Hepatocyte (in vitro differentiated cells): ENCODE data around the gene CAPN12. TPM values are rescaled to one million over a fixed set of nuclear protein-coding genes. Genes with fewer than 3 reads are reported as not detected.
"Not testable (repeated sequence)": the region's sequence is repeated elsewhere in the genome, so short reads cannot be mapped to it uniquely, and the experiment has no call there.

Source experiments
- DNase-seq: peaks from one replicate; pipeline ENCODE4 v3.0.0-alpha.2; 2016; ENCODE audit warnings: low spot score
- H2AFZ ChIP-seq: fragments of 200-600 bp; sonication (generic); 2 replicates; pipeline ENCODE4 v1.6.0; 2016; ENCODE audit warnings: antibody characterized with exemption, mild to moderate bottlenecking
- H3K27ac ChIP-seq: fragments of 200-600 bp; sonication (generic); 2 replicates; pipeline ENCODE4 v1.5.1; 2016; ENCODE audit warnings: mild to moderate bottlenecking
- H3K27me3 ChIP-seq: fragments of 200-600 bp; sonication (generic); 2 replicates; pipeline ENCODE4 v1.6.1; 2016
- H3K36me3 ChIP-seq: fragments of 200-600 bp; sonication (generic); replicated peaks from 2 replicates; pipeline ENCODE4 v1.5.1; 2016; ENCODE audit warnings: low read depth; ENCODE audit not compliant: insufficient read depth
- H3K4me1 ChIP-seq: fragments of 200-600 bp; sonication (generic); 2 replicates; pipeline ENCODE4 v1.5.1; 2016; ENCODE audit warnings: mild to moderate bottlenecking, moderate library complexity; ENCODE audit not compliant: insufficient read depth
- H3K4me2 ChIP-seq: fragments of 200-600 bp; sonication (generic); 2 replicates; pipeline ENCODE4 v1.6.0; 2016
- H3K4me3 ChIP-seq: fragments of 200-600 bp; sonication (generic); 2 replicates; pipeline ENCODE4 v1.5.1; 2016; ENCODE audit warnings: mild to moderate bottlenecking
- H3K79me2 ChIP-seq: fragments of 200-600 bp; sonication (generic); 2 replicates; pipeline ENCODE4 v1.6.0; 2017; ENCODE audit warnings: mild to moderate bottlenecking
- H3K9me2 ChIP-seq: fragments of 200-600 bp; sonication (generic); replicated peaks from 2 replicates; pipeline ENCODE4 v1.6.0; 2017; ENCODE audit warnings: mild to moderate bottlenecking; ENCODE audit not compliant: insufficient read depth
- H3K9me3 ChIP-seq: fragments of 200-600 bp; sonication (generic); 2 replicates; pipeline ENCODE4 v1.5.1; 2016; ENCODE audit warnings: low read depth, mild to moderate bottlenecking
- H4K20me1 ChIP-seq: fragments of 200-600 bp; sonication (generic); 2 replicates; pipeline ENCODE4 v1.6.0; 2016; ENCODE audit warnings: mild to moderate bottlenecking; ENCODE audit not compliant: insufficient read depth, poor library complexity, severe bottlenecking
- EZH2 ChIP-seq: fragments of 200-600 bp; sonication (generic); IDR thresholded peaks from 2 replicates; pipeline ENCODE4 v1.6.1; 2016; ENCODE audit warnings: antibody characterized with exemption, mild to moderate bottlenecking, borderline replicate concordance
- EZH2phosphoT487 ChIP-seq: fragments of 200-600 bp; sonication (generic); IDR thresholded peaks from one replicate; pipeline ENCODE4 v1.6.1; 2018; ENCODE audit warnings: antibody characterized with exemption, mild to moderate bottlenecking, low read depth, moderate library complexity; ENCODE audit not compliant: unreplicated experiment, severe bottlenecking
- WGBS: methylation state at CpG from one replicate; pipeline ENCODE4 v1.1.6; 2016; ENCODE audit warnings: low lambda C conversion rate; ENCODE audit errors: missing lambda C conversion rate; 5-methylcytosine and 5-hydroxymethylcytosine counted together
- polyA plus RNA-seq: library from polyadenylated mRNA; unstranded; fragments of >200 nt; fragmentation: Nextera tagmentation; extraction: Ambion mirVana; gene quantifications from 2 replicates; pipeline ENCODE4 v1.2.1, GENCODE V29; 2016
- total RNA-seq: library from RNA; depleted of rRNA; stranded (reverse); fragments of >200 nt; gene quantifications from 2 replicates; pipeline ENCODE4 v1.2.3, GENCODE V29; 2014
- TF ChIP-seq, protein P1 (sequence below): fragments of 200-600 bp; sonication (generic); IDR thresholded peaks from 2 replicates; pipeline ENCODE4 v1.5.1; 2016; ENCODE audit warnings: antibody characterized with exemption, mild to moderate bottlenecking; ENCODE audit not compliant: poor library complexity

CAPN12 gene
- total and polyA plus RNA-seq, 2 experiments from 2014 or later = 24.3 to 26.6 TPM

DNA sequence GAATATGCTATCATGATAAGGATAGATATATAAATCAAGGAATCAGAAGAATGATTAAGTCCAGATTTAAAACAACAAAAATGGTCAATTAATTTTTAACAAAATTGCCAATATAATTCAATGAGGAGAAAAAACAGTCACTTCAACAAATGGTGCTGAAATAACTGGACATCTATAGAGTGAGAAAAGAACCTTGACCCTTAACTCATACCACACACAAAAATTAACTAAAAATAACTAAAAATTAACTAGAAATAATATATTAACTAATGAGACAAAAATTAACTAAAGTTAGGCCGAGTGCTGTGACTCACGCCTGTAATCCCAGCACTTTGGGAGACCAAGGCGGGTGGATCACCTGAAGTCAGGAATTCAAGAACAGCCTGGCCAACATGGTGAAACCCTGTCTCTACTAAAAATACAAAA is 19.5 kb upstream of the CAPN12 start:
- Histone ChIP-seq H3K36me3 (no peaks in the 10 kb centered on the region), H4K20me1 (no peaks in the 10 kb centered on the region), H2AFZ (no peak overlapping the region), H3K27me3 (no peaks in the 10 kb centered on the region), H3K27ac (peak overlapping the region; percentile 95), H3K4me3 (no peak overlapping the region), H3K9me2 (no peaks in the 10 kb centered on the region), H3K79me2 (peaks cover 2% of the 10 kb centered on the region), H3K4me1 (peaks cover 12% of the 10 kb centered on the region), H3K9me3 (no peaks in the 10 kb centered on the region), H3K4me2 (no peak overlapping the region)
- WGBS = 58% methylated on average over 3 of the region's 3 CpGs
- no peak for TF ChIP-seq EZH2
- TF ChIP-seq, protein P1, sequence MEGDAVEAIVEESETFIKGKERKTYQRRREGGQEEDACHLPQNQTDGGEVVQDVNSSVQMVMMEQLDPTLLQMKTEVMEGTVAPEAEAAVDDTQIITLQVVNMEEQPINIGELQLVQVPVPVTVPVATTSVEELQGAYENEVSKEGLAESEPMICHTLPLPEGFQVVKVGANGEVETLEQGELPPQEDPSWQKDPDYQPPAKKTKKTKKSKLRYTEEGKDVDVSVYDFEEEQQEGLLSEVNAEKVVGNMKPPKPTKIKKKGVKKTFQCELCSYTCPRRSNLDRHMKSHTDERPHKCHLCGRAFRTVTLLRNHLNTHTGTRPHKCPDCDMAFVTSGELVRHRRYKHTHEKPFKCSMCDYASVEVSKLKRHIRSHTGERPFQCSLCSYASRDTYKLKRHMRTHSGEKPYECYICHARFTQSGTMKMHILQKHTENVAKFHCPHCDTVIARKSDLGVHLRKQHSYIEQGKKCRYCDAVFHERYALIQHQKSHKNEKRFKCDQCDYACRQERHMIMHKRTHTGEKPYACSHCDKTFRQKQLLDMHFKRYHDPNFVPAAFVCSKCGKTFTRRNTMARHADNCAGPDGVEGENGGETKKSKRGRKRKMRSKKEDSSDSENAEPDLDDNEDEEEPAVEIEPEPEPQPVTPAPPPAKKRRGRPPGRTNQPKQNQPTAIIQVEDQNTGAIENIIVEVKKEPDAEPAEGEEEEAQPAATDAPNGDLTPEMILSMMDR = no peak
- no peak for TF ChIP-seq EZH2phosphoT487
- no peak for DNase-seq

DNA sequence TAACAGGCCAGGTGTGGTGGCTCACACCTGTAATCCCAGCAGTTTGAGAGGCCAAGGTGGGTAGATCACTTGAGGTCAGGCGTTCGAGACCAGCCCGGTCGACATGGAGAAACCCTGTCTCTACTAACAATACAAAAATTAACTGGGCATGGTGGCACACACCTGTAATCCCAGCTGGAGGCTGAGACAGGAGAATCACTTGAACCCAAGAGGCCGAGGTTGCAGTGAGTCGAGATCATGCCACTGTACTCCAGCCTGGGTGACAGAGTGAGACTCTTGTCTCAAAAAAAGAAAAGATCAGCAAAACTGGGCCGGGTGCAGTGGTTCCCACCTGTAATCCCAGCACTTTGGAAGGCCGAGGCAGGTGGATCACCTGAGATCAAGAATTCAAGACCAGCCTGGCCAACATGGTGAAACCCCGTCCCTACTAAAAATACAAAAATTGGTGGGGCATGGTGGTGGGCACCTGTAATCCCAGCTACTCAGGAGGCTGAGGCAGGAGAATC is 17.7 kb upstream of the CAPN12 start:
- H3K9me2 ChIP-seq, DNase-seq, H3K9me3 ChIP-seq, H3K36me3 ChIP-seq, H4K20me1 ChIP-seq, H3K27me3 ChIP-seq, H3K4me3 ChIP-seq, H3K79me2 ChIP-seq, H2AFZ ChIP-seq: not testable (repeated sequence)
- H3K27ac ChIP-seq = peak overlapping the region; percentile 95
- H3K4me1 ChIP-seq = peaks cover 12% of the 10 kb centered on the region
- peak overlapping the region; percentile 65 for H3K4me2 ChIP-seq
- WGBS = 95% methylated on average over 9 of the region's 9 CpGs

DNA sequence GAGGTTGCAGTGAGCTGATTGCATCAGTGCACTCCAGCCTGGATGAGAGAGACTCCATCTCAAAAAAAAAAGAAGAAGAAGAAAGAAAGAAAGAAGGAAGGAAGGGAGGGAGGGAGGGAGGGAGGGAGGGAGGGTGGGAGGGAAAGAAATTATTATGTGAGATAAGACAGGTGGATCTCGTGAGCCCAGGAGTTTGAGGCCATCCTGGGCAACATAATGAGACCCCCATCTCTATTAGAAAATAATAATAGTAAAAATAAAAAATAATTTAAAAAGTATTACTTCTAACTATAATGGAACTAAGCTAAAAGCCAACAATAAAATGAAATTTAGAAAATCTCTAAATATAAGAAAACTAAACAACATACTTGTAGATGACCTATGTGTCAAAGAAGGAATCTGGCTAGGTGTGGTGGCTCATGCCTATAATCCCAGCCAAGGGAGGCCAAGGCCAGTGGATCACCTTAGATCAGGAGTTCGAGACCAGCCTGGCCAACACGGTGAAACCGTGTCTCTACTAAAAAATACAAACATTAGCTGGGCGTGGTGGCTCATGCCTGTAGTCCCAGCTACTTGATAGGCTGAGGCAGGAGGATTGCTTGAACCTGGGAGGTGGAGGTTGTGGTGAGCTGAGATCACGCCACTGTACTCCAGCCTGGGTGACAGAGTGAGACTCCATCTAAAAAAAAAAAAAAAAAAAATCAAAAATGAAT is 16.7 kb upstream of the CAPN12 start:
- not testable (repeated sequence) for H3K36me3 ChIP-seq, H2AFZ ChIP-seq, DNase-seq, H3K9me3 ChIP-seq, H3K27me3 ChIP-seq, H3K9me2 ChIP-seq, H3K79me2 ChIP-seq, H3K4me3 ChIP-seq, H4K20me1 ChIP-seq
- Histone ChIP-seq H3K4me1 (peaks cover 12% of the 10 kb centered on the region), H3K4me2 (peak overlapping the region; percentile 65), H3K27ac (peak overlapping the region; percentile 95)
- 72% methylated on average over 6 of the region's 6 CpGs for WGBS

DNA sequence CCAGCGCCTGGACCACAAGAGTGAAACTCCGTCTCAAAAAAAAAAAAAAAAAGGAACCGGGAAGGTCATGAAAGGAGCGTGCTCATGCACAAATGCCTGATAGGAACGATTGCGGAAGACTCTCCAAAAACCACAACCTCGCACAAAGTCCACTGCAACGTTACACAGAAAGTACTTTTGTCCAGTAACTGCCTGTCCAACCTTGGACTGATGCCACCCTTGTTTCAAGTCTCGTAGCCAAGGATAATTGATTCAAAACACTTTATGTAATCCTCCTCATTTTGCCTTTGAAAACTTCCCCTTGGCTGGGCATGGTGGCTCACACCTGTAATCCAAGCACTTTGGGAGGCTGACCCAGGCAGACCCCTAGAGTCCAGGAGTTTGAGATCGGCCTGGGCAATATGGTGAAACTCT is 15.3 kb upstream of the CAPN12 start:
- Histone ChIP-seq H2AFZ (no peak overlapping the region), H3K27ac (no peak overlapping the region), H3K9me3 (no peaks in the 10 kb centered on the region), H3K27me3 (no peaks in the 10 kb centered on the region), H3K4me3 (no peak overlapping the region), H4K20me1 (no peaks in the 10 kb centered on the region), H3K4me2 (no peak overlapping the region), H3K9me2 (no peaks in the 10 kb centered on the region), H3K4me1 (peaks cover 12% of the 10 kb centered on the region), H3K79me2 (peaks cover 2% of the 10 kb centered on the region), H3K36me3 (no peaks in the 10 kb centered on the region)
- TF ChIP-seq, protein P1 = no peak
- 69% methylated on average over 10 of the region's 10 CpGs for WGBS
- DNase-seq = peak; percentile 40

DNA sequence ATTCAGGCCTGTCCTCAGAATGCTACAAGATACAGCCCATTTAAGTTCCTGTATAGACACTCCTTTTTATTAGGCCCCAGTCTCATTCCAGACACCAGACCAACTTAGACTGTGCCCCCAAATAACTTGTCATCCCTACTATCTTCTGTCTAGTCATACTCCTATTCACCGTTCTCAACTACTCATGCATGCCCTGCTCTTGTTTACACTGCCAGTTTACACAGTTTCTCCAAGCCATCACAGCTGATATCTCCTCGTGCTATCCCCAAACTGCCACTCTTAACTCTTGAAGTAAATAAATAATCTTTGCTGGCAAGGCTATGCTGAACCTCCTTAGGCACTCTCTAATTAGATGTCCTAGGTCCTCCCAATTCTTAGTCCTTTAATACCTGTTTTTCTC is 9.9 kb upstream of the CAPN12 start:
- DNase-seq, H4K20me1 ChIP-seq, H3K4me1 ChIP-seq, H3K4me2 ChIP-seq, H3K4me3 ChIP-seq, H2AFZ ChIP-seq, H3K36me3 ChIP-seq, H3K79me2 ChIP-seq, H3K9me2 ChIP-seq, H3K9me3 ChIP-seq, H3K27me3 ChIP-seq: not testable (repeated sequence)
- H3K27ac ChIP-seq = peak overlapping the region; percentile 27
- 44% methylated on average over 2 of the region's 2 CpGs for WGBS

DNA sequence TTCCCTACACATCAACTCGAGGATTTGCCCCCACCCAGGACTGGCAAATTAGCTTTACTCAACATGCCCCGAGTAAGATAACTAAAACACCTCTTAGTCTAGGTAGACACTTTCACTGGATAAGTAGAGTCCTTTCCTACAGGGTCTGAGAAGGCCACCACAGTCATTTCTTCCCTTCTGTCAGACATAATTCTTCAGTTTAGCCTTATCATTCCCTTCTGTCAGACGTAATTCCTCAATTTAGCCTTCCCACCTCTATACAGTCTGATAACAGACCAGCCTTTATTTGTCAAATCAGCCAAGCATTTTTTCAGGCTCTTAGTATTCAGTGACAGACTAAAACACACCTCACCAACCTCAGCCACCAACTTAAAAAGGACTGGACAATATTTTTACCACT is 9.5 kb upstream of the CAPN12 start:
- H3K27me3 ChIP-seq, H3K9me2 ChIP-seq, DNase-seq, H4K20me1 ChIP-seq, H3K36me3 ChIP-seq, H3K4me1 ChIP-seq, H3K4me3 ChIP-seq, H3K4me2 ChIP-seq, H2AFZ ChIP-seq, H3K9me3 ChIP-seq, H3K79me2 ChIP-seq: not testable (repeated sequence)
- H3K27ac ChIP-seq = peak overlapping the region; percentile 27
- 58% methylated on average over 3 of the region's 3 CpGs for WGBS
